ENCODE results near the gene COX6B2. TPM values are rescaled to one million over a fixed set of nuclear protein-coding genes. Genes with fewer than 3 reads are reported as not detected.

COX6B2 gene
- total RNA-seq, 3 donors from 2014 or later, result 16.6 to 30.0 (median 17.2) TPM

DNA sequence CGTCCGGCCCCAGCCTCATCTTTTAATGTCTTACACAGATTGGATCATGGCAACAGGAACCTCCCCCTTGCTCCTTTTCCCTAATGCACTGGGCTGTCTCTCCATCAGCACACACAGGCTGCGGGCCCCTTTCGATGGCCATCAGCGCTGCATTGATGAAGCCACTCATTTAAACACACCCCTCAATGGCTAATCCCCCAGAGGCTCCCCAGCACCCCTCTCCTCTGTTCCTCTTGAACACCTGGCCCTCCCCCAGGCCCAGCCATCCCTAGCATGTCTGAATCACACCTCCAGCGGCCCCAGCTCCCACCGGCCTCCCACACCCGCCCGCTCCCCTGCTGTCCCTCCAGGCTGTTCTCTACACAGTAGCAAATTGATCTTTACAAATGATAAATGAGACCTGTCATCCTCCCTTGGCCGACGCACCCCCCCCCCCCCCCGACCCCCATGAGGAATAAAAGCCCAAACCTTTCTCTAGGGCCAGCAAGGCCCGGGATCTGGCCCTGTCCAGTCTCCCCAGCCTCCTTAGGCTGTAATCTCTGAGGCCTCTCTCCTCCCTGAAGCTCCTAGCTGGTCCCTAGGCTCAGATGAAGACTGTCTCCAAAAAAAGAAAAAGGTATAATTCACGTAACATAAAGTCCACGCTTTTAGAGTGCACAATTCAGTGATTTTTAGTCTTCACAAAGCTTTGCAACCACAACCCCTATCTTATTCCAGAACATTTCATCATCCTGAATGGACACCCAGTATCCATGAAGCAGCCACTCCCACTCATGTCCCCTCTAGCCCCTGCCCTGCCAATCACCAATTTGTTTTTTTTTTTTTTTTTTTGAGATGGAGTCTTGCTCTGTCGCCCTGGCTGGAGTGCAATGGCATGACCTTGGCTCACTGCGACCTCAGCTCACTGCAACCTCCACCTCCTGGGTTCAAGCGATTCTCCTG is 38.6 kb upstream of the COX6B2 start:
- DNase-seq (no peak), ATAC-seq (no peak)
- Histone ChIP-seq H3K9me3 (no peaks in the 10 kb centered on the region), H3K36me3 (ENCODE audit: low read depth) (no peaks in the 10 kb centered on the region), H3K4me1 (ENCODE audit: low read depth) (peaks cover 9% of the 10 kb centered on the region), H3K4me3 (no peak overlapping the region)
- TF ChIP-seq, protein P1, sequence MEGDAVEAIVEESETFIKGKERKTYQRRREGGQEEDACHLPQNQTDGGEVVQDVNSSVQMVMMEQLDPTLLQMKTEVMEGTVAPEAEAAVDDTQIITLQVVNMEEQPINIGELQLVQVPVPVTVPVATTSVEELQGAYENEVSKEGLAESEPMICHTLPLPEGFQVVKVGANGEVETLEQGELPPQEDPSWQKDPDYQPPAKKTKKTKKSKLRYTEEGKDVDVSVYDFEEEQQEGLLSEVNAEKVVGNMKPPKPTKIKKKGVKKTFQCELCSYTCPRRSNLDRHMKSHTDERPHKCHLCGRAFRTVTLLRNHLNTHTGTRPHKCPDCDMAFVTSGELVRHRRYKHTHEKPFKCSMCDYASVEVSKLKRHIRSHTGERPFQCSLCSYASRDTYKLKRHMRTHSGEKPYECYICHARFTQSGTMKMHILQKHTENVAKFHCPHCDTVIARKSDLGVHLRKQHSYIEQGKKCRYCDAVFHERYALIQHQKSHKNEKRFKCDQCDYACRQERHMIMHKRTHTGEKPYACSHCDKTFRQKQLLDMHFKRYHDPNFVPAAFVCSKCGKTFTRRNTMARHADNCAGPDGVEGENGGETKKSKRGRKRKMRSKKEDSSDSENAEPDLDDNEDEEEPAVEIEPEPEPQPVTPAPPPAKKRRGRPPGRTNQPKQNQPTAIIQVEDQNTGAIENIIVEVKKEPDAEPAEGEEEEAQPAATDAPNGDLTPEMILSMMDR (IDR thresholded peaks at IDR 0.05), result no peak
- intact Hi-C loops (cut with DNase I, micrococcal nuclease), result no loop called here

DNA sequence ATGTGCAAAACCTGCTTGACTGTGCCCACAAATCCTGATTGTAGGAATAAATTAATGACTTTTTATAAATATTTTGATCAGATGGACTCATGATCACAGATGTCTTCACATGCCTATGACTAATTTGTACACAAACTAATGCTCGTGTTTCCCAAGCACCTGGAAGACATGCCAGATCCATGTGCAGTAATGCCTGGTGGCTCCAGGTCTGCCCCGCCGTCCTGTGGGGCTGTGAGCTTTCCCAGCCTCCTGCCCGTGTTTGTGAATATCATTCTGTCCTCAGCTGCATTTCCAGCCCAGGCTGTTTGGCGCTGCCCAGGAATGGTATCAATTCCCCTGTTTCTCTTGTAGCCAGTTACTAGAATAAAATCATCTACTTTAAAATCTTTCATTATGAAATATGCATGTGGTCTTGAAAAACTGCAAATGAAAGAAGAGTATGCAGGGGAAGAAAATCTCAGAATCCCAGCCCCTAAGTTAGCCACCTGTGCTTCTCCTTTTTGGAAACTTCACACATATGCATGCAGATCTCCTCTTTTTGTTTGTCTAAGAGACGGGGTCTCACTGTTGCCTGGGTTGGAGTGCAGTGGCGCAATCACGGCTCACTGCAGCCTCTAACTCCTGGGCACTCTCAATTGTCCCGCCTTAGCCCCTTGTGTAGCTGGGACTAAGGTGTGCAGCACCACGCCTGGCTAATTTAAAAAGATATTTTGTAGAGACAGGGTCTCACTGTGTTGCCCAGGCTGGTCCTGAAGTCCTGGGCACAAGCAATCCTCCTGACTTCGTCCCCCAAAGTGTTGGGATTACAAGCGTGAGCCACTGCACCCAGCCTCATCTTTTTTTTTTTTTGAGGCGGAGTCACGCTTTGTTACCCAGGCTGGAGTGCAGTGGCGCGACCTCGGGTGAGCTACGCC is 37.4 kb upstream of the COX6B2 start:
- Histone ChIP-seq H3K4me3 (no peak overlapping the region), H3K36me3 (ENCODE audit: low read depth) (no peaks in the 10 kb centered on the region), H3K4me1 (ENCODE audit: low read depth) (peaks cover 20% of the 10 kb centered on the region), H3K9me3 (no peaks in the 10 kb centered on the region)
- TF ChIP-seq, protein P1 (IDR thresholded peaks at IDR 0.05), result no peak
- ATAC-seq, result no peak
- DNase-seq, result no peak
- intact Hi-C loops (cut with DNase I, micrococcal nuclease), result no loop called here

DNA sequence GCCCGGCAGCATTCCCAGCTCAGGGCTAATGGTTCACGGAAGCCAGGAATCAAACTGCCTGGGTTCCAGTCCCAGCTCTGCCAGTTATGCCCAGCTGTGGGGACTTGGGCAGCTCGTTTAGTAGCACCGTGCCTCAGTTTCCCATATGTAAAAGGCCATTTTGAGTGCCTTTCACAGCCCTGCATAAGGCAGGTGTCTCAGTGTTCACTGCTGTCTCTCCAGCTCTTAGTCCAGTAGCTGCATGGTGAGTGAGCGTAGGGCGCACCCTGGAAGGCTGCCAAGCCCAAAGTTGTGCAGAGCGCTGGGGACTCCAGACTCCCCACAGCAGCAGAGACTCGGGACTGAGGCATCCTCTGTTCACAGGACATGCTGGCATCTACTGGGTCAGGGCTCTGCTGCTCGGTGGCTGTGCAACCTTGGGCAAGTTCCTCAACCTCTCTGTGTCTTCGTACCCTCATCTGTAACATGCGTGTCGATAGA is 36.7 kb upstream of the COX6B2 start:
- intact Hi-C loops (cut with DNase I, micrococcal nuclease), result no loop called here
- ATAC-seq (no peak), DNase-seq (no peak)
- Histone ChIP-seq H3K4me3 (no peak overlapping the region), H3K9me3 (no peaks in the 10 kb centered on the region), H3K4me1 (ENCODE audit: low read depth) (peaks cover 24% of the 10 kb centered on the region), H3K36me3 (ENCODE audit: low read depth) (no peaks in the 10 kb centered on the region)
- TF ChIP-seq, protein P1 (IDR thresholded peaks at IDR 0.05), result no peak

DNA sequence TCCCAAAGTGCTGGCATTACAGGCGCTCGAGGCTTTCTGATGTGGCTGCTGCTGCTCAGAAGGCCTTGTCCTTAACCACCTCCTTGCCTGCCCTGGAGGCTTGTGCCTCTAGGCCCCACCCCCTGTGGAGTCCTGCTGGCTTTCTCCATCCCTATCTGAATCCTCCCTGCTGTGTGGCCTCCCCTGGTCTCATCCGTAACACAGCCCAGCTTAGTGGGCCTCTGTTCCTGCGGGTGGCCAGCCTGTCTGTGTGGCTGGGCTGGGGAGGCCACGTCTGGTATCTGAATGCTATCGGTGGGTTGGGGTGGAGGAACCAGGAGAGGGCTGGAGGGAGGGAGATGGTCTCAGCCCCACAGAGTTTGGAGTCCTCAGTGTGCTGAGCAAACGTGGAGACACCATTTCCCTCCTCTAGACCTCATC is 36.0 kb upstream of the COX6B2 start:
- DNase-seq, result no peak
- peaks cover 24% of the 10 kb centered on the region for H3K4me1 ChIP-seq (ENCODE audit: low read depth)
- no peaks in the 10 kb centered on the region for H3K9me3 ChIP-seq
- no peak overlapping the region for H3K4me3 ChIP-seq
- no peak for ATAC-seq
- no peaks in the 10 kb centered on the region for H3K36me3 ChIP-seq (ENCODE audit: low read depth)
- intact Hi-C loops (cut with DNase I, micrococcal nuclease), result no loop called here
- TF ChIP-seq, protein P1 (IDR thresholded peaks at IDR 0.05), result no peak

Measured in mucosa of descending colon (tissue), 3 donors.